ENCODE measurements around the gene PLN.

PLN gene

GRCh38 chr6:118537574-118537973, 10.5 kb upstream of the PLN start:
- peak; percentile 12 for DNase-seq (ENCODE audit: low spot score)

- DNase-seq (ENCODE audit: low spot score), result no peak
Observed at GRCh38 chr6:118542184-118542952, 5.7 kb upstream of the PLN start.

GRCh38 chr6:118544105-118544504, 4.0 kb upstream of the PLN start:
- no peak for DNase-seq (ENCODE audit: low spot score)

- DNase-seq (ENCODE audit: low spot score), result no peak
Observed at GRCh38 chr6:118546164-118546879, 1.8 kb upstream of the PLN start.

- DNase-seq (ENCODE audit: low spot score), result no peak
Observed at GRCh38 chr6:118546880-118547218, 1.2 kb upstream of the PLN start.

- no peak for DNase-seq (ENCODE audit: low spot score)
Observed at GRCh38 chr6:118548613-118549012, 517 bp downstream of the PLN start.

GRCh38 chr6:118551063-118552053, 3.3 kb downstream of the PLN start:
- peak; percentile 54 for DNase-seq (ENCODE audit: low spot score)

- DNase-seq (ENCODE audit: low spot score), result no peak
Observed at GRCh38 chr6:118553132-118553531, 5.0 kb downstream of the PLN start.

GRCh38 chr6:118554698-118555097, 6.6 kb downstream of the PLN start:
- no peak for DNase-seq (ENCODE audit: low spot score)

GRCh38 chr6:118558464-118559217, 10.5 kb downstream of the PLN start:
- DNase-seq (ENCODE audit: low spot score), result no peak

- DNase-seq (ENCODE audit: low spot score), result no peak
Observed at GRCh38 chr6:118559659-118560058, 11.6 kb downstream of the PLN start.

- DNase-seq (ENCODE audit: low spot score), result no peak
Observed at GRCh38 chr6:118562248-118562647, 14.2 kb downstream of the PLN start.

- DNase-seq (ENCODE audit: low spot score), result no peak
Observed at GRCh38 chr6:118562959-118563358, 14.9 kb downstream of the PLN start.

- DNase-seq (ENCODE audit: low spot score), result no peak
Observed at GRCh38 chr6:118565311-118565960, 17.3 kb downstream of the PLN start.

- no peak for DNase-seq (ENCODE audit: low spot score)
Observed at GRCh38 chr6:118567974-118568373, 19.9 kb downstream of the PLN start.

GRCh38 chr6:118569498-118569897, 21.4 kb downstream of the PLN start:
- DNase-seq (ENCODE audit: low spot score), result no peak

GRCh38 chr6:118571121-118571520, 23.0 kb downstream of the PLN start:
- DNase-seq (ENCODE audit: low spot score), result no peak

GRCh38 chr6:118574051-118574865, 26.2 kb downstream of the PLN start:
- DNase-seq (ENCODE audit: low spot score), result no peak

- no peak for DNase-seq (ENCODE audit: low spot score)
Observed at GRCh38 chr6:118577972-118578371, 29.9 kb downstream of the PLN start.

- DNase-seq (ENCODE audit: low spot score), result no peak
Observed at GRCh38 chr6:118578617-118579016, 30.5 kb downstream of the PLN start.

Measured in kidney capillary endothelial cell (primary cell).